HFF-Myc (cell line): Measurements from ENCODE around the gene DPY30.

ENCODE experiments used
- DNase-seq: peaks from one replicate; pipeline ENCODE4 v3.0.0-alpha.2; 2011; ENCODE audit warnings: low read depth; ENCODE audit errors: extremely low read depth
- H3K4me3 ChIP-seq: replicated peaks from 2 replicates; pipeline ENCODE4 v1.5.1; 2011; ENCODE audit warnings: low read depth, mild to moderate bottlenecking, control low read depth, low read length
- CTCF ChIP-seq: IDR thresholded peaks from 2 replicates; pipeline ENCODE4 v1.5.1; 2012; ENCODE audit warnings: mild to moderate bottlenecking, low read depth, low read length, control low read depth; ENCODE audit errors: missing control alignments

Gene DPY30

GRCh38 chr2:31996571-31997150, 42.9 kb downstream of the DPY30 start:
- no peak for DNase-seq
- no peak overlapping the region for H3K4me3 ChIP-seq
- no peak for TF ChIP-seq CTCF

- H3K4me3 ChIP-seq = no peak overlapping the region
- DNase-seq = no peak
- TF ChIP-seq CTCF = no peak
These were observed 46.7 kb downstream of the DPY30 start for GRCh38 chr2:31992934-31993333.

GRCh38 chr2:31992025-31992579, 47.5 kb downstream of the DPY30 start:
- H3K4me3 ChIP-seq = no peak overlapping the region
- TF ChIP-seq CTCF = no peak
- DNase-seq = no peak

GRCh38 chr2:31989946-31990345, 49.7 kb downstream of the DPY30 start:
- H3K4me3 ChIP-seq = no peak overlapping the region
- no peak for DNase-seq
- TF ChIP-seq CTCF = no peak

DNA sequence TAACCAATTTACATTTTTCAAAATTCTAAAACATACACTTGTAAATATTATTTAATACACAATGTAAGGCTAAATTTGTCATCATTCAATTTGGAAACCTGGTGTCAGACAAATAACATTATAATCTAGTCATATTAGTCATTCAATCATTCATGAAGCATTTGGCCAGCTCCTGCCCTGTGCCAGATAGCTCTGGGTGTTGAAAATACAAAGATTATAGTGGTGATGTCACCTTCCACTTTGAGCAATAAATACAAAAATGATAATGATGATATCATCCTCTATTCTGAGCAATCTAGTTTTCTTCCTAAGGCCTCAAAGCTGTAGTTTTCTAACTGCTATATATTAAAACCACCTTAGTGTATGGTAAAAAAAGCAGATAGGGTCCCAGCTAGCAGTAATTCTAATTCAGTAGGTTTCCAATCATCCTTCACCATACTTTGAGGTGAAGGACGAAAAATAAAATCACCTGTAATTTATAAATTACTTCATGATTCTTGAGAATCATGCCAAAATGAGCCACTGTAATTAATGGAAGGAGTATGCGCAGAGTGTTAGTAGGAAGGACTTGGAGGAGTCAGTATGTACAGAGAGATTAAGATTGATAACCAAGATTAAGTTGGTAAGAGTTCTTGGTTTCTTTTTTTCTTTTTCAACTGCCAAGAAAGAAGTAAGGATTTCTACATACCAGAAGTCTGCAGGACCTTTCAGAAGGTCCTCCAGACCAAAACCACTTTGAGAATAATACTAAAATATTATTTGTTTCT, 52.0 kb downstream of the DPY30 start:
- no peak overlapping the region for H3K4me3 ChIP-seq
- TF ChIP-seq CTCF = no peak
- DNase-seq = no peak

GRCh38 chr2:31986906-31987305, 52.7 kb downstream of the DPY30 start:
- no peak for TF ChIP-seq CTCF
- no peak for DNase-seq
- no peak overlapping the region for H3K4me3 ChIP-seq
